Activated B cell treated with CpG ODN at 0.5 μM for 24 hours (primary cell): ENCODE results near the gene FMN1. TPM values are rescaled to one million over a fixed set of nuclear protein-coding genes. Genes with fewer than 3 reads are reported as not detected.

ENCODE experiments used
- ATAC-seq: fragments of 200-7000 bp; cut with Tn5 transposase; one replicate; pipeline ENCODE4 v1.10.0; 2021; ENCODE audit warnings: low read depth, mild to moderate bottlenecking, moderate library complexity
- CTCF ChIA-PET: fragments of 350-600 bp; sonication (Branson Sonifier 250); formaldehyde crosslinking; loops from one replicate; lab custom pipeline; 2021; ENCODE audit warnings: antibody characterized with exemption; lab: Charles Lee
- POLR2A ChIA-PET: fragments of 350-600 bp; sonication (Branson Sonifier 250); formaldehyde crosslinking; loops from one replicate; lab custom pipeline; 2021; ENCODE audit warnings: antibody characterized with exemption; lab: Charles Lee
- DNase-seq: peaks from one replicate; pipeline ENCODE4 v3.0.0; 2022
- H3K27ac Mint-ChIP-seq: one replicate; pipeline ENCODE4 v1.8.0; 2020; ENCODE audit warnings: mixed read lengths
- H3K27me3 Mint-ChIP-seq: one replicate; pipeline ENCODE4 v1.8.0; 2021; ENCODE audit warnings: mixed read lengths
- H3K36me3 Mint-ChIP-seq: one replicate; pipeline ENCODE4 v1.8.0; 2021; ENCODE audit warnings: low read depth, mixed read lengths
- H3K4me1 Mint-ChIP-seq: one replicate; pipeline ENCODE4 v1.8.0; 2021; ENCODE audit warnings: mixed read lengths
- H3K4me3 Mint-ChIP-seq: one replicate; pipeline ENCODE4 v1.8.0; 2020; ENCODE audit warnings: mild to moderate bottlenecking, mixed read lengths
- H3K9me3 Mint-ChIP-seq: one replicate; pipeline ENCODE4 v1.8.0; 2020; ENCODE audit warnings: mixed read lengths
- CTCF ChIP-seq: fragments of 200-600 bp; IDR thresholded peaks from one replicate; pipeline ENCODE4 v1.8.0; 2022; ENCODE audit warnings: antibody characterized with exemption, mild to moderate bottlenecking
- intact Hi-C: fragments of 100-400 bp; cut with micrococcal nuclease; formaldehyde crosslinking; loops from one replicate; pipeline ENCODE4 v1.15.1; 2024
- total RNA-seq: library from RNA; stranded (reverse); gene quantifications from 2 replicates; pipeline ENCODE4 v1.2.3, GENCODE V29; 2022

FMN1 gene
- total RNA-seq, 1 donor from 2014 or later, result 0.80 TPM

- H3K4me1 Mint-ChIP-seq, result no peaks in the 10 kb centered on the region
- no peaks in the 10 kb centered on the region for H3K36me3 Mint-ChIP-seq
- ChIA-PET POLR2A (no interaction called here), CTCF (no interaction called here)
- DNase-seq (no peak), ATAC-seq (no peak)
- no peaks in the 10 kb centered on the region for H3K9me3 Mint-ChIP-seq
- intact Hi-C loops, result no loop called here
- peaks cover 21% of the 10 kb centered on the region for H3K27me3 Mint-ChIP-seq
- no peak overlapping the region for H3K4me3 Mint-ChIP-seq
- TF ChIP-seq CTCF, result no peak
- no peak overlapping the region for H3K27ac Mint-ChIP-seq
Observed at GRCh38 chr15:32974691-32975090, 219.8 kb downstream of the FMN1 start.

GRCh38 chr15:32972686-32973085, 221.8 kb downstream of the FMN1 start:
- Mint-ChIP-seq H3K36me3 (no peaks in the 10 kb centered on the region), H3K27me3 (peaks cover 16% of the 10 kb centered on the region), H3K4me1 (no peaks in the 10 kb centered on the region), H3K4me3 (no peak overlapping the region), H3K9me3 (no peaks in the 10 kb centered on the region), H3K27ac (no peak overlapping the region)
- DNase-seq (no peak), ATAC-seq (no peak)
- ChIA-PET POLR2A (no interaction called here), CTCF (no interaction called here)
- TF ChIP-seq CTCF, result no peak
- intact Hi-C loops, result no loop called here

- Mint-ChIP-seq H3K4me1 (no peaks in the 10 kb centered on the region), H3K36me3 (no peaks in the 10 kb centered on the region), H3K27ac (no peak overlapping the region), H3K9me3 (no peaks in the 10 kb centered on the region), H3K27me3 (peaks cover 15% of the 10 kb centered on the region), H3K4me3 (no peak overlapping the region)
- ChIA-PET CTCF (no interaction called here), POLR2A (interaction anchor here (0.7 kb wide), 1 partner anchor 98 kb away, joined by 4 read pairs; no protein-coding TSS in a partner anchor)
- intact Hi-C loops, result no loop called here
- DNase-seq (no peak), ATAC-seq (no peak)
- TF ChIP-seq CTCF, result no peak
Observed at GRCh38 chr15:32970847-32971246, 223.7 kb downstream of the FMN1 start.

- TF ChIP-seq CTCF, result no peak
Observed at GRCh38 chr15:32967521-32967920, 227.0 kb downstream of the FMN1 start.

GRCh38 chr15:32966512-32966911, 228.0 kb downstream of the FMN1 start:
- H3K36me3 Mint-ChIP-seq, result no peaks in the 10 kb centered on the region
- CTCF ChIA-PET, result no interaction called here

More at GRCh38 chr15:32967521-32967920, 227.0 kb downstream of the FMN1 start:
- H3K27ac Mint-ChIP-seq, result no peak overlapping the region
- ATAC-seq (no peak), DNase-seq (no peak)
- intact Hi-C loops, result no loop called here
- no peaks in the 10 kb centered on the region for H3K36me3 Mint-ChIP-seq
- ChIA-PET CTCF (no interaction called here), POLR2A (no interaction called here)
- H3K4me1 Mint-ChIP-seq, result no peaks in the 10 kb centered on the region
- no peaks in the 10 kb centered on the region for H3K9me3 Mint-ChIP-seq
- no peak overlapping the region for H3K4me3 Mint-ChIP-seq
- peaks cover 10% of the 10 kb centered on the region for H3K27me3 Mint-ChIP-seq

More at GRCh38 chr15:32966512-32966911, 228.0 kb downstream of the FMN1 start:
- intact Hi-C loops, result no loop called here
- TF ChIP-seq CTCF, result no peak
- H3K27ac Mint-ChIP-seq, result no peak overlapping the region
- ATAC-seq (no peak), DNase-seq (no peak)
- H3K27me3 Mint-ChIP-seq, result peaks cover 10% of the 10 kb centered on the region
- H3K4me1 Mint-ChIP-seq, result no peaks in the 10 kb centered on the region
- POLR2A ChIA-PET, result no interaction called here
- no peaks in the 10 kb centered on the region for H3K9me3 Mint-ChIP-seq
- no peak overlapping the region for H3K4me3 Mint-ChIP-seq
